ENCODE results near the gene CEP72.
"Not testable (repeated sequence)": the region's sequence is repeated elsewhere in the genome, so short reads cannot be mapped to it uniquely, and the experiment has no call there.

Gene CEP72

GRCh38 chr5:673831-674629 lies 61.9 kb downstream of the CEP72 start:
- DNase-seq: no peak

GRCh38 chr5:674630-675011 lies 62.5 kb downstream of the CEP72 start:
- DNase-seq: peak in 1 of 2 donors; percentile 7

- DNase-seq: no peak
Observed at GRCh38 chr5:675111-675870, 63.2 kb downstream of the CEP72 start.

- no peak for DNase-seq
Observed at GRCh38 chr5:675871-676698, 63.9 kb downstream of the CEP72 start.

- no peak for DNase-seq
Observed at GRCh38 chr5:676699-677076, 64.5 kb downstream of the CEP72 start.

GRCh38 chr5:677131-678101 lies 65.3 kb downstream of the CEP72 start:
- no peak for DNase-seq

GRCh38 chr5:678521-678920 lies 66.4 kb downstream of the CEP72 start:
- not testable (repeated sequence) for DNase-seq

- not testable (repeated sequence) for DNase-seq
Observed at GRCh38 chr5:679166-679895, 67.2 kb downstream of the CEP72 start.

GRCh38 chr5:680118-680795 lies 68.1 kb downstream of the CEP72 start:
- not testable (repeated sequence) for DNase-seq

- not testable (repeated sequence) for DNase-seq
Observed at GRCh38 chr5:680836-681235, 68.7 kb downstream of the CEP72 start.

GRCh38 chr5:681317-682191 lies 69.4 kb downstream of the CEP72 start:
- DNase-seq: not testable (repeated sequence)

- not testable (repeated sequence) for DNase-seq
Observed at GRCh38 chr5:682216-682615, 70.1 kb downstream of the CEP72 start.

- not testable (repeated sequence) for DNase-seq
Observed at GRCh38 chr5:682651-683358, 70.7 kb downstream of the CEP72 start.

GRCh38 chr5:683551-684481 lies 71.7 kb downstream of the CEP72 start:
- DNase-seq: no peak

GRCh38 chr5:684751-685216 lies 72.6 kb downstream of the CEP72 start:
- DNase-seq: no peak

- no peak for DNase-seq
Observed at GRCh38 chr5:685262-686171, 73.4 kb downstream of the CEP72 start.

Measured in inflammatory macrophage (primary cell).